HG03196 (cell line): ENCODE data around the gene TSBP1.
"Not testable (repeated sequence)": the region's sequence is repeated elsewhere in the genome, so short reads cannot be mapped to it uniquely, and the experiment has no call there.

Experiments used
- ATAC-seq: cut with Tn5 transposase; IDR thresholded peaks from one replicate; pipeline ENCODE4 v1.9.1; 2021; ENCODE audit not compliant: unreplicated experiment

The TSBP1 gene

DNA sequence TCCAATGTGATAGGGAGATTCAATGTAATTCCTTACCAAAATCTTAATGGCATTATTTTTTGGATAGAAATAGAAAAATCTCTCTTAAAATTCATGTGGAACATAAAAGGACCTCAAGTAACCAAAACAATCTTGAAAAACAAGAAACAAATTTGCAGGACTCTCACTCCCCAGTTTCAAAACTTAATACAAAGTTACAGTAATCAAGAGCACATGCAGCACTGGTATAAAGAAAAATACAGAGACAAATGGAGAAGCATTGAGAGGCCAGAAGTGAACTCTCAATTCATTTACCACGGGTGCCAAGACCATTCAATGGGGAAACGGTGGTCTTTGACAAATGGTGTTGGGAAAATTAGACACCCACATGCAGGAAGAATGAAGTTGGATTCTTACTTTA lies 7.8 kb upstream of the TSBP1 start:
- ATAC-seq: no peak

DNA sequence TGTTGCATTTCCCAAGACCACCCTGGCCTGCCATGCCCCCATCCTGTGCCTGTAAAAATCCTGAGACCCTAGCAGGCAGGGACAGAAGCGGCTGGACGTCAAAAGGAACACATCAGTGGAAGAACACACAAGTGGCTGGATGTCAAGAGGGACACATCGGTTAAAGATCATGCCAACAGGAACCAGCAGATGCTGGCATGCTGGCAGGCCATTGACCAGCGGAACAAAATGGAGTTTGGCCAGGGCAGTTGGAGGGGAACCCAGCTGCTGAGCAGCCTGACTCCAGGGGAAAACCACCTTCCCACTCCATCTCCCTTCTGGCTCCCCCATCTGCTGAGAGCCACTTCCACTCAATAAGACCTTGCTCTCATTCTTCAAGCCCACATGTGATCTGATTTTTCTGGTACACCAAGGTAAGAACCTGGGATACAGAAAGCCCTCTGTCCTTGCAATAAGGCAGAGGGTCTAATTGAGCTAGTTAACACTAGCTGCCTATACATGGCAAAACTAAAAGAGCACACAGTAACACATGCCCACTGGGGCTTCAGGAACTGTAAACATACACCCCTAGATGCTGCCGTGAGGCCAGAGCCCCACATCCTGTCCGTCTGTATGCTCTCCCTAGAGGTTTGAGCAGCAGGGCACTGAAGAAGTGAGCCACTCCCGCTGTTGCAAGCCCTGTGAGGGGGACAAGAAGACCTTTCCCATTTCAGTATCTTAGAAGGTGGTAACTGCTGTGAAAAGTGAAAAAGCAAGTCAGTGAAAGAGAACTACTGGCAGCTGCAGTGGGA lies 4.2 kb upstream of the TSBP1 start:
- ATAC-seq: no peak

DNA sequence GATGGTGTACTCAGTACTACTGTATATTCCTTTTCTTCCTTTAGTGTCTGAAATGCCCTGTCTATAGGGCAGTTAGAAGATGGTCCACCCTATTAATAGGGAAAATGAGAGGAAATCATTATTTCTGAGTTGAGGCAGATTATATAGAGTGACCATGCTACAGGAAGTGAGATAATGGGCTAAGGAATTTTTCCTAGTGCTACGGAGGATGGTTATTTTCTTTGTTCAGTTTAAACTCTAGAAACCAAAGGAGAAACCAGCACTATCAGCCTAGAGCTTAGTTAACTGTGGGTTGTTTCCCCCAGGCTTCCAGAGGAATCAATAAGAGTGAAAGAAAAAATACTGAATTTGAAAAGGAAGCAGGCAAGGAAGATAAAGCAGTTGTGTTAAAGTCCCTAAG lies 474 bp downstream of the TSBP1 start:
- ATAC-seq: no peak

DNA sequence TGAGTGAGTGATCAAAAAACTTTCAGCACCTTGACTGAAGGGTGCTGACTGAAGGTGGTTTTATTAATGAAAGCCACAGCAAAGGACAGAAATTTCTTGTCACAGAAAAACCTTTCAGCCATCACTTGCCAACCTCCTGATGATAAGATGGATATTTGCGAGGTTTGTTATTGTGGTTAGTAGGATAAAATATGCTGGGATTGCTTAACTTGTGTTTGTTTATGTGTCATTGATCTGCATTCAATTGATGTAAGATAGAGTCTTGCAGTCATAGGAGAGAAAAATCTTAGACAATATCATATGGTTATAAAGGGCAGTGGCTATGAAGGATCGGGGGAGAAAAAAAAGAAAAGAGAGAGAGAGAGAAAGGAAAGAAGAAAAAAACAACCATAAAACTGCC lies 1.2 kb downstream of the TSBP1 start:
- no peak for ATAC-seq

DNA sequence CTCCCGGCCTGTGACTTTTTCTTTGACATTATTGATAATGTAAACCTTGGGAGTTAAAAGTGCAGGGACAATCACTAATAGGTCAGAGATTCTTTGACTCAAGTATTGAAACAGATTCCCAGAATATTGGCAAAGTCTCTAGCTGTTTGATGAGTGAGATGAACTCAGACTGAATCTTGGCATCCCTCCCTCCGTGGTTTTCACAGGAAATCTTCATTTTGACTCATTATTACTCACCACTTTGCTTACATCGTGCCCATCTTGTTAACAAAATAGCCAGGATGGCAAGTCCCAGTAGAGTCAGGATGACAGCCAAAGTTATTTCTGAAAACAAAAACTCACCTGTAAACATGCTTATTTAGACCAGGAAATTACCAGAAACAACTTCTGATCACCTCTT lies 2.0 kb downstream of the TSBP1 start:
- no peak for ATAC-seq

DNA sequence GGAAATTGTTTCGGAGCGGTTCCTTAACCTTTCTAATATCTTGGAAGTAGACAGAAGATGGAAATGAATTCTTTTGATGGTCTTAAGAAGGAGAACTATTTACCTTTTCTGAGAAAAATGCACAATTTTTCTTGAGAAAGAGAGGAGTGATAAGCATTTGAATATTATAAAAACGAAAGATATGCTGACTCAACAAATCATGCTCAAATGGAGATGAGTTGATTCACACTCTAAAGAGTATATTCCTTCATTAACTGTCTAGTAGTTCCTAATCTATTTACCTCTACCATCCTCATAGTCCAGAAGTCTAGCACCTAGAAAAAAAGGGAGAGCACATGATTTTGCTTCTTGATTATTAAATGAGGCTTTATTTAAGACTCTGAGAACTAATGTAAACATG lies 4.1 kb downstream of the TSBP1 start:
- ATAC-seq: no peak

DNA sequence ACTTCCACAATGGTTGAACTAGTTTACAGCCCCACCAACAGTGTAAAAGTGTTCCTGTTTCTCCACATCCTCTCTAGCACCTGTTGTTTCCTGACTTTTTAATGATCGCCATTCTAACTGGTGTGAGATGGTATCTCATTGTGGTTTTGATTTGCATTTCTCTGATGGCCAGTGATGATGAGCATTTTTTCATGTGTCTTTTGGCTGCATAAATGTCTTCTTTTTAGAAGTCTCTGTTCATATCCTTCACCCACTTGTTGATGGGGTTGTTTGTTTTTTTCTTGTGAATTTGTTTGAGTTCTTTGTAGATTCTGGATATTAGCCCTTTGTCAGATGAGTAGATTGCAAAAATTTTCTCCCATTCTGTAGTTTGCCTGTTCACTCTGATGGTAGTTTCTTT lies 12.5 kb downstream of the TSBP1 start:
- not testable (repeated sequence) for ATAC-seq

DNA sequence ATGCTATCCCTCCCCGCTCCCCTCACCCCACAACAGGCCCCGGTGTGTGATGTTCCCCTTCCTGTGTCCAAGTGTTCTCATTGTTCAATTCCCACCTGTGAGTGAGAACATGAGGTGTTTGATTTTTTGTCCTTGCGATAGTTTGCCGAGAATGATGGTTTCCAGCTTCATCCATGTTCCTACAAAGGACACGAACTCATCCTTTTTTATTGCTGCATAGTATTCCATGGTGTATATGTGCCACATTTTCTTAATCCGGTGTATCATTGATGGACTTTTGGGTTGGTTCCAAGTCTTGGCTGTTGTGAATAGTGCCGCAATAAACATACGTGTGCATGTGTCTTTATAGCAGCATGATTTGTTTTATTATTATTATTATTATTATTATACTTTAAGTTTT lies 13.2 kb downstream of the TSBP1 start:
- ATAC-seq: not testable (repeated sequence)

DNA sequence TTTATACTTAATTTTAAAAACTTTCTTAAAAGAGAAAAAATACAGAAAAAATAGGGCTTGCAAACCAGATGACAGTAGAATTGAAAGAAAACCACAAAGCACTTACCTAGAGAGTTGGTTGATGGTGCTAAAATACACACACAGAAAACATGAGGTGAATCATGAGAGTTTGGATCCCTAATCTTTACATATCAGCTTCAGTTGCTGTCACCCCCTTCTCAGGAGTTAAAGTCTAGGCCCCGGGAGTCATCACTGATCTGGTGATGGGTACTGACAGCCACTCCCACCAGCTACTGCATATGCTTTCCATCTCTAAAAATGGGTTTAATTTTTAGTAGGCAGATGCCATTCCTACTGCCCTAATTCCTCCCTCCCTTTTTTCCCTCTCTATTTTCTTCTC lies 16.7 kb downstream of the TSBP1 start:
- no peak for ATAC-seq

DNA sequence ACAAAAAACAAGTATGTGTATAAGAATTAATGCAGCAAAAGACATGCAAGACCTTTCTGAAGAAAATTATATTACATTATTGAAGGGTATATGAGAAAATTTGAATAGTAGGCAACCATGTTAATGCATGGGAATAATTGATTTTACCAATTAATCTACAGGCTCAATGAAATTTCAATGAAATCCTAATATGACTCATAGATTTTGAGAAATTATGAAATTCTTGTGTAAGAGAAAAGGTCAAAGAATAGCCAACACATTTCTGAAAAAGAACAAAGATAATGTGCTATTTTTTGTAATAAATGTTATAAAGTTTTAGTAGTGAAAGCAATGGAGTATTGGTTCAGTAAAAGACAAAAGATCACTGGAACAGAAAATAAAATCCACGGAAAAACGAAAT lies 18.4 kb downstream of the TSBP1 start:
- ATAC-seq: no peak

DNA sequence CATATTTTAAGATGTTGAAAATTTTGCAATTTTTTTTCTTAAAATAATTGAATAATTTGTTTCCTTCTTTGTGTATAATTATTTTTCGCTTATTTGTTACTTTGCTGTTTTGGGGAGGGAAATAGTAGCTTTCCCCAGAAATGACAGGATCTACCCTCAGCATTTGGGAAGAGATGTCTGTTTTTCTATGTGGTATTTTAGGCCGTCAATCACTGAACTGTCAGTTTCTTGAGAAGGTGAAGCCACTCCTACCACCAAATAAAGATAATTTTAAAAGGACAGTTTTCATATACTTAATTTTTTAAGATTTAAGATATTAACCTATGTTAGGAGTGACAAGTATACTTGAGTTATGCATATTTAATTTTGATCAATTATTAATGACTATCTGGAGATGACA lies 31.5 kb downstream of the TSBP1 start:
- no peak for ATAC-seq

DNA sequence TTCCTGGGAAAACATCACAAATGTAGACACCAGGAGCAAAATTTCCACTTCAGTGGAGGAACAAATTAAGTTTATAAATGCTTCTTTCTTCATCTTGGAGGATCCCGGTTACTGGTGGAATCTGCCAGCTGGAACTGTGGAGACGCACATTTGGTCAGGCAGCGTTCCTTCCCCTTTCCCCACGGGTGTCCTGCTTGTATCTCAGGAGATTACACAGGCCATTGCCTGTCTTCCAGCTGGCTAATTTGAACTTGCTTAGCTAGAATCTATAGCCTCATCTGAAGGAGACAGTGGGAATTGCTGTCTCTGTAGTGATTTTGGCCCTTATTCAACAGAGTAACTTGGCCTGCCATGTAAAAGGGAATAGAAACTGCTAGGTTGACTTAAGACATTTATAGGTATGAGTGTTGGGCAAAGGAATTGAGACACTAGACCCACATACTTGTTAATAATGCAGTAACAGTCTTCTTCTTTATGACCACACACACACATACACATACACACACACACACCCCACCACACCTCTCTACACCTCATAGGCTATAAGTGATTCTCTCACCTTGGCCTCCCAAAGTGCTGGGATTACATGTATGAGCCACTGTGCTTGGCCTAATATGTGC lies 34.4 kb downstream of the TSBP1 start:
- no peak for ATAC-seq

DNA sequence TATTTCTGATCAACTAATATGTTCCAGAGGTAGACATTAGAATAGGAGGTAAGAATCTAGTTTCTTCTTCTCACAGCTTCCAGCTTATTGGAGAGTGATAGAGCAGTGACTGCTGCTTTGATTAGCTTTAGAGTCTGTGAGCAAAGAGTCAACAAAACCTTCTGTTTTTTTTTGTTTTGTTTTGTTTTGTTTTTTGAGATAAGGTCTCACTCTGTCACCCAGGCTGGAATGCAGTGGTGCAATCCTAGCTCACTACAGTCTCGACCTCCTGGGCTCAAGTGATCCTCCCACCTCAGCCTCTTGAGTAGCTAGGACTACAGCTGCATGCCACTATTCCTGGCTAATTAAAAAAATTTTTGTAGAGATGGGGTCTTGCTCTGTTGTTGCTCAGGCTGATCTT lies 39.3 kb downstream of the TSBP1 start:
- ATAC-seq: no peak

DNA sequence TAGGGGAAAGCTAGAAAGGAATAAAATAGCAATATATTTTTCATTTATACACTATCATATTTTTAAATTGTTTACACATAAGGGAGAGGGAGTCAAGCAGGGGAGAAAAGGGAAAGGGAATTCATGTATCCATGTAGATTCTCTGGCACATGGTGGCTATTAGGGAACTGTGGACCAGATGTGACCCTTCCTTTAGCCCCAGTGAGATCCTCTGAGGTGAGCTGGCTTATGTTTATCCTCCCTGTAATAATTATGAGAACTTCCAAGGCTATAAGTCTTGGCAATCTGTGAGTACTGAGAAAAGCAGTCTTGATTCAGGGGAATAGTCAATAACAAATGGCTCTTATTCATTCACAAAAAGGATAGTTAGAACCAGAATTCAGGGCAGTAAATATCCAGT lies 42.6 kb downstream of the TSBP1 start:
- no peak for ATAC-seq

DNA sequence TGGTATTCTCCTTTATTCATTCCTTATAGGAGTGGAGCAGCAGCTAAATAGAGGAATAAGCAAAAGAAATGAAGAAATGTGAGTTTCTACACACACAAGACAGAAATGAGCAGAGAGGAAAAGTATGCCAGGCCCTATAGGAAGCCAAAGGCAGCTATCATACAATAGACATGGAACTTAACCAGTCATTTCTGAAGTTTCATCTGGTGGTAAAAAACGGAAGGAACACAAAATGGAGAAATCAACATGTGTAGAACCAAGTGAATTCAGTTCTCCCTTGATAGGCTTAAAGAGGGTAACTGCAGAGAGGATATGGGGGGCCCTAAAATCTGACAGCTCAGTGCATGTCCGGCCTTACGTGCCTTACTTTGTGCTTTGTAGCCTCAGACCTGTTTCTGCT lies 44.6 kb downstream of the TSBP1 start:
- no peak for ATAC-seq

DNA sequence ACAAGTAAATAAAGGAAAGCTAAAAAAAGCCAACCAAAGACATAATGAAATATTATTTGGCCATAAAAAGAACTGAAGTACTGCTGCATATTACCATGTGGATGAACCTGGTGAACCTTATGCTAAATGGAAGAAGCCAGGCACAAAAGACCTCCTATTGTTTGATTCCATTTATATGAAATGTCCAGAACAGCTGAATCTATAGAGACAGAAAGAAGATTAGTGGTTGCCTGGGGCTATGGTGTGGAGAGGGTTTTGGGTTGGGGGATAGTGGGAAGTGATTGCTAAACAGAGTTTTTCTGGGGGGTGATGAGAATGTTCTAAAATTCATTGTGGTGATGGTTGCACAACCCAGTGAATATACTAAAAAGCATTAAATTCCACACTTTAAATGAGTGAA lies 53.2 kb downstream of the TSBP1 start:
- ATAC-seq: no peak

DNA sequence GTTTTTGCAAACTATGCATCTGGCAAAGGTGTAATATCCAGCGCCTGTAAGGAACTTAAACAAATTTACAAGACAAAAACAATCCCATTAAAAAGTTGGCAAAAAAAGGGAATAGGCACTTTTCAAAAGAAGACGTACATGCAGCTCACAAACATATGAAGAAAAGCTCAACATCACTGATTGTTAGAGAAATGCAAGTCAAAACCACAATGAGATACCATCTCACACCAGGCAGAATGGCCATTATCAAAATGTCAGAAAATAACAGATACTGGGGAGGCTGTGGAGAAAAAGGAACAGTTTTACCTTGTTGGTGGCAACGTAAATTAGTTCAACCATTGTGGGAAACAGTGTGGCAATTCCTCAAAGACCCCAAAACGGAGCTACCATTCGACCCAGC lies 54.2 kb downstream of the TSBP1 start:
- ATAC-seq: no peak

DNA sequence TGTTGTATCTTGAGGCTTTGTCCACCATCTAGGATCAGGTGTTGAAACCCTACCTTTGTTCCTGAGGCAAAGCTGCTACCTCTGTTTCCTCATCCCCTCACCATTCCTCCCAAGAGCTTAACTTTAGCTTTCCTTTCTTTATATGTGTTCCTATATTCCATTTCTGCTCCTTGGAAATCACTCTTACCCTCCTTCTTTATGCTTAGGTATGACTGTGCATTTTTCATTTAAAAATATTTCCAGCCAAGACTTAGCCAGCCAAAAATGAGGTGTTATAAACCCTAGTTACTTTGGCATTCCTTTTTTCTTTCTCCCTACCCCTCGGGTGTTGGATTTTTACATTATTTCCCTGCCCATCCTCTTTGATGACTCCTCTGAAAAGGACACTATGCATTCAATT lies 57.7 kb downstream of the TSBP1 start:
- no peak for ATAC-seq

DNA sequence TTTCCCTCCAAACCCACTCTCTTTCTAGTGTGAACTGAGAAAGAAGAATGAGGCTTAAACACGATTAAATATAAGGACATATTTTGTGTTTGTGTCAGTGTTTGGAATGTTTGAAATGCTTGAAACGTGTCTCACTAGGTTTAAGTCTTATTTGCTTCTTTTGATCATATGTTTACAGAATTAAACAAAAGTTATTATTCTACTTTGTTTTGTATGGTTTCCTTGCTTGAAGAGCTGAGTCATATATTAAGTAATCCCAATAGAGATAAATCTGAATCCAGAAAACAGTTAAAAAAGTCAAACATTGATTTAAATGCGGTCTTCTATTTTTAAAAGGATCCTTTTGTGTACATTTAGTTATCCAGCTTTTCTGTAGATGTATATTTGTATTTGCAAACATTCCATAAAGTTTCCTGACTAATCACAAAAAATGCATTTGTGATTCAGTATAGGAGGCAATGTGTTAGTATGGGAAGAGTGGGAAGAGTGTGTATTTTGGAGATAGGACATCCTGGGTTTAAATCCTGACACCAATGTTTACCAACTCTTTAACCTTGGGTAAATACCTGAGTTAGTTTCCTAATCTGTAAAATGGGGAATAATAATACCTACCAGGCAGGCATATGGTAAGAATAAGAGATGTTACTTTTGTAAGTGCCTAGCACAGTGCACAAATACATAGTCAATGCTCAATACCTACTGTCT lies 72.9 kb downstream of the TSBP1 start:
- no peak for ATAC-seq

DNA sequence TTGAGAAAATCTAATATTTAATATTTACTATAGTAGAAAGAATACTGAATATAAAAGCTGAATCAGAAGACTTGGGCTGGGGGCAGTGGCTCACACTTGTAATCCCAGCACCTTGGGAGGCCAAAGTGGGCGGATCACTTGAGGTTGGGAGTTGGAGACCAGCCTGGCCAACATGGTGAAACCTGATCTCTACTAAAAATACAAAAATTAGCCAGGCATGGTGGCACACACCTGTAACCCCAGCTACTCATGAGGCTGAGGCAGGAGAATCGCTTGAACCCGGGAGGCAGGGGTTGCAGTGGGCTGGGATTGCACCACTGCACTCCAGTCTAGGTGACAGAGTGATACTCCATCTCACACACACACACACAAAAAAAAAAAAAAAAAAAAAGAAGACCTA lies 76.7 kb downstream of the TSBP1 start:
- not testable (repeated sequence) for ATAC-seq

DNA sequence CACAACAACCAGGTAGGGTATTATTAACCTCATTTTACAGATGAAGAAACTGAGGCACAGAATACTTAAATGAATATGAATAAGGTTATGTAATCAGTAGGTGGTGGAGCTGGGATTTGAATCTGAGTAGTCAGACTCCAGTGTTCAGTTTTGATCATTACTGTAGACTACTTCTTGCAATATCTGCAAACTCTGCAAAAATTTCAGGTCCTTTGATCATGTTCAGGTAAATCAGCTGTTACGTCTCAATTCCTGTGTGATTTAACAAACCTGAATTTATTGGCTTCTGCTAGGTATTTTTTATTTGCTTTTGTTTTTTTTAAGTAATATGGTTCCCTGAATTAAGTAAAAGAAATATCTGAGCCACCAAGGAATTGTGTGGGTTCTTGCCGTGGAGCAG lies 77.1 kb downstream of the TSBP1 start:
- no peak for ATAC-seq

DNA sequence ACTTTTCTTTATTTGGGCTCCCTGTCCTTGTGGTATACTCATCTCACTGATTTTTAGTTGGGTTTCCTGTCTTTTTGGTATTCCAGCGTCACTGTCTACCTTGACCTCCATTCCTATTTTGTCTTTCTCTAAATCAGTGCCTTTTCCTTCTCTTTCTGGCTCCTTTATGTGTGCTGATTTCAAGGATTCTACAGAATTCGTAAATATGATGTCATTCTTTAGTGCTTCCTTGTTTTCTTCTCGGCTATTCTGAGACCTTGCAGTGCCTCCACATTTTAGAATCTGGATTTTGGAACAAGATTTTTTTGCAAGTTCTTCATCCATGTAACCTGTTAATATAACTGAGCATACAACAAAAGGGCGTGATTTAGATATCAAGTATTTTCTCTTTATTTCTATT lies 78.0 kb downstream of the TSBP1 start:
- no peak for ATAC-seq
